HepG2 (cell line): ENCODE measurements around the gene PHACTR1. TPM values are rescaled to one million over a fixed set of nuclear protein-coding genes. Genes with fewer than 3 reads are reported as not detected.

ENCODE experiments used
- ATAC-seq: fragments of 200-7000 bp; cut with Tn5 transposase; 3 replicates; pipeline ENCODE4 v1.9.1; 2020; ENCODE audit warnings: mild to moderate bottlenecking, moderate library complexity
- BruUV-seq: library from RNA; stranded (reverse); fragments of 400-500 nt; replicated peaks from 2 replicates; lab custom pipeline; 2021; lab: Mats Ljungman, UMichigan
- CTCF ChIA-PET: fragments of 300-600 bp; formaldehyde crosslinking; extraction: SDS; loops from one replicate; lab custom pipeline; 2021; ENCODE audit warnings: low total read pairs, inconsistent platforms, low intra/inter-chr PET ratio; lab: Yijun Ruan, JAX
- POLR2A ChIA-PET: fragments of 350-600 bp; sonication (Branson Sonifier 250); formaldehyde crosslinking; loops from one replicate; lab custom pipeline; 2020; ENCODE audit warnings: antibody characterized with exemption, inconsistent platforms; lab: Yijun Ruan, JAX
- DNase-seq: peaks from one replicate; pipeline ENCODE4 v3.0.0-alpha.2; 2015; ENCODE audit warnings: low spot score
- FAIRE-seq: peaks from 3 replicates; lab custom pipeline; 2011; peaks lifted over from hg19 to GRCh38; lab: Jason Lieb, UNC
- H2AFZ ChIP-seq: one replicate; pipeline ENCODE4 v1.6.1; 2011; ENCODE audit warnings: low read length, inconsistent platforms
- H3K27ac ChIP-seq: fragments of 300-600 bp; 3 replicates; pipeline ENCODE4 v1.8.0; 2011; ENCODE audit warnings: mixed run types, mild to moderate bottlenecking, mixed read lengths, low read length, inconsistent platforms; ENCODE audit not compliant: insufficient read depth; ENCODE audit errors: extremely low read length
- H3K27me3 ChIP-seq, 2 experiments: fragments of 200-600 bp in 1 of 2; 2 replicates in 1 of 2; 3 replicates in 1 of 2; pipeline versions ENCODE4 v1.6.0 to v1.8.0; 2011; ENCODE audit warnings: low read length in 2 of 2, mild to moderate bottlenecking in 2 of 2, moderate library complexity in 2 of 2, inconsistent platforms in 1 of 2; ENCODE audit not compliant: insufficient read depth in 2 of 2, control insufficient read depth in 1 of 2
- H3K36me3 ChIP-seq, 2 experiments: fragments of 200-600 bp in 1 of 2; replicated peaks in 1 of 2; 2 replicates in 1 of 2; 3 replicates in 1 of 2; pipeline versions ENCODE4 v1.5.1 to v1.8.0; 2011; ENCODE audit warnings: low read length in 2 of 2, inconsistent platforms in 1 of 2; ENCODE audit not compliant: insufficient read depth in 2 of 2, control insufficient read depth in 1 of 2
- H3K4me1 ChIP-seq: 2 replicates; pipeline ENCODE4 v1.5.1; 2012; ENCODE audit warnings: low read length, inconsistent platforms; ENCODE audit not compliant: insufficient read depth
- H3K4me2 ChIP-seq: 2 replicates; pipeline ENCODE4 v1.6.0; 2011; ENCODE audit warnings: low read depth, low read length, inconsistent platforms
- H3K4me3 ChIP-seq, 3 experiments: fragments of 200-600 bp in 1 of 3; sonication (generic), shearing (Covaris generic) in 1 of 3; replicated peaks in 1 of 3; 2 replicates each; pipeline ENCODE4 v1.5.1; 2011 to 2016; ENCODE audit warnings: low read length in 3 of 3, inconsistent platforms in 2 of 3, low read depth in 2 of 3, mild to moderate bottlenecking in 2 of 3, control low read depth in 1 of 3, mixed read lengths in 1 of 3; ENCODE audit not compliant: insufficient read depth in 1 of 3
- H3K79me2 ChIP-seq: one replicate; pipeline ENCODE4 v1.6.1; 2011; ENCODE audit warnings: low read length, inconsistent platforms; ENCODE audit not compliant: insufficient read depth
- H3K9ac ChIP-seq: 2 replicates; pipeline ENCODE4 v1.6.0; 2011; ENCODE audit warnings: mild to moderate bottlenecking, low read depth, low read length, inconsistent platforms; ENCODE audit not compliant: insufficient read depth
- H3K9me3 ChIP-seq: 2 replicates; pipeline ENCODE4 v1.5.1; 2012; ENCODE audit warnings: mild to moderate bottlenecking, low read length
- H4K20me1 ChIP-seq: 2 replicates; pipeline ENCODE4 v1.6.0; 2011; ENCODE audit warnings: inconsistent platforms, mild to moderate bottlenecking, low read length, moderate library complexity; ENCODE audit not compliant: insufficient read depth
- FOXO4 ChIP-seq: sonication (generic); formaldehyde crosslinking; conservative IDR thresholded peaks from 2 replicates; pipeline ENCODE4 v1.8.1; 2023; ENCODE audit warnings: missing genetic modification reagents
- HNF4A ChIP-seq: sonication (generic); formaldehyde crosslinking; IDR thresholded peaks from 2 replicates; pipeline ENCODE4 v1.4.0; 2020; ENCODE audit warnings: missing genetic modification reagents
- KDM4B ChIP-seq: sonication (generic); formaldehyde crosslinking; IDR thresholded peaks from 2 replicates; pipeline ENCODE4 v1.4.0; 2020; ENCODE audit warnings: missing genetic modification reagents
- SIN3A ChIP-seq: IDR thresholded peaks from 2 replicates; pipeline ENCODE4 v1.6.1; 2011; ENCODE audit warnings: low read depth, mild to moderate bottlenecking, control low read depth, low read length, borderline replicate concordance
- SIN3B ChIP-seq: fragments of 150-350 bp; IDR thresholded peaks from 2 replicates; pipeline ENCODE4 v1.6.1; 2014; ENCODE audit warnings: low read length
- TCF12 ChIP-seq, 2 experiments: fragments of 450-650 bp in 1 of 2; sonication (generic) in 1 of 2; formaldehyde crosslinking in 1 of 2; IDR thresholded peaks; 2 replicates each; pipeline versions ENCODE4 v1.6.1 to v1.8.0; 2017 to 2022; ENCODE audit warnings: antibody characterized with exemption in 1 of 2, mild to moderate bottlenecking in 1 of 2, missing genetic modification reagents in 1 of 2, moderate library complexity in 1 of 2
- WIZ ChIP-seq: sonication (generic); formaldehyde crosslinking; IDR thresholded peaks from 2 replicates; pipeline ENCODE4 v1.5.1; 2020; ENCODE audit warnings: mild to moderate bottlenecking, missing genetic modification reagents
- ZNF451 ChIP-seq: sonication (generic); formaldehyde crosslinking; IDR thresholded peaks from 2 replicates; pipeline ENCODE4 v1.5.0; 2020; ENCODE audit warnings: mild to moderate bottlenecking, missing genetic modification reagents
- ZNF580 ChIP-seq: IDR thresholded peaks from 2 replicates; pipeline ENCODE4 v1.6.1; 2016; ENCODE audit warnings: low read depth, borderline replicate concordance
- ZSCAN12 ChIP-seq: sonication (generic); formaldehyde crosslinking; IDR thresholded peaks from 2 replicates; pipeline ENCODE4 v1.9.0; 2021; ENCODE audit warnings: mild to moderate bottlenecking, missing genetic modification reagents
- WGBS: methylation state at CpG from one replicate; pipeline ENCODE4 v1.1.6; 2017; ENCODE audit warnings: low lambda C conversion rate; 5-methylcytosine and 5-hydroxymethylcytosine counted together
- in situ Hi-C: cut with HindIII; loops from 2 replicates; pipeline ENCODE4 v1.10.0; 2017; ENCODE audit warnings: low pct_unique_long_range_greater_than_20kb; ENCODE audit not compliant: extremely low pct_ligation_motif_present
- intact Hi-C: fragments of 100-400 bp; cut with micrococcal nuclease; formaldehyde crosslinking; loops from one replicate; pipeline ENCODE4 v1.10.0; 2022; ENCODE audit not compliant: unreplicated experiment
- polyA plus RNA-seq, 8 experiments: library from polyadenylated mRNA; depleted of rRNA in 3 of 8; stranded (reverse) in 7 of 8; unstranded in 1 of 8; fragments of >200 nt; fragmentation: Illumina TruSeq in 4 of 8; extraction: Trizol in 4 of 8; gene quantifications; 2 replicates each; pipeline versions ENCODE4 v1.2.1 to v1.2.3, GENCODE V29; 2011 to 2016; ENCODE audit warnings: low read depth in 4 of 8, missing spikeins in 1 of 8, mixed read lengths in 1 of 8; ENCODE audit not compliant: insufficient read depth in 1 of 8
- total RNA-seq, 5 experiments: library from RNA; depleted of rRNA; stranded (reverse); fragments of >200 nt; fragmentation: Illumina TruSeq; extraction: Trizol; gene quantifications; 2 replicates each; pipeline ENCODE4 v1.2.3, GENCODE V29; 2016; ENCODE audit warnings: low read depth in 1 of 5
- TF ChIP-seq, protein P1 (sequence below): sonication (generic); formaldehyde crosslinking; IDR thresholded peaks from 2 replicates; pipeline ENCODE4 v1.4.0; 2020; ENCODE audit warnings: missing genetic modification reagents, mild to moderate bottlenecking, borderline replicate concordance
- TF ChIP-seq, protein P2 (sequence below): sonication (generic); formaldehyde crosslinking; IDR thresholded peaks from 2 replicates; pipeline ENCODE4 v1.9.0; 2022; ENCODE audit warnings: missing genetic modification reagents, mild to moderate bottlenecking, borderline replicate concordance
- TF ChIP-seq, protein P3 (sequence below): sonication (generic); formaldehyde crosslinking; IDR thresholded peaks from 2 replicates; pipeline ENCODE4 v1.4.0; 2020; ENCODE audit warnings: missing genetic modification reagents

The PHACTR1 gene
- total and polyA plus RNA-seq, 2 of the 13 experiments (the other 11 are each of a cell fraction or from before 2014, with no cell fraction given): 0.09 TPM; not detected in 1

DNA sequence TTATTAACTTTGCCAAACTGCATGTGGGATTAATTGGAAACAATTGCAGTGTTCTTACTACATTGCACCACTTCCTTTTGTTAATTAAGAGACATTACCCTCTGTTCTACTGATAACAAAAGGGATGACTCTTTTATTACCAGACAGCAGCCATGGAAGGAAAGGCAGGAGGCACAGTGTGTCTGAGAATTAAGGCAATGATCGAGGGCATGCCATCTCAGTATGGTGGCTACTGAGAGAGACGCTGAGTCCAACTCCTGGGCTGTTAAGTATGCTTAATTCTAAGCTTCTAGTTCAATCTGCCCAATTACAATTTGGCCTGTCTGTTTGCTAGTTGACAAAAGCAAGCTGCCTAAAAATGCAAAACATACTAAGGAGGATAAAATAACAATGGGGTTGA is 227.4 kb downstream of the PHACTR1 start:
- no peaks in the 10 kb centered on the region for H4K20me1 ChIP-seq
- in situ Hi-C loops: no loop called here
- no TSS peak for BruUV-seq
- FAIRE-seq: no peak
- ChIA-PET CTCF (no interaction called here), POLR2A (no interaction called here)
- ATAC-seq: no peak
- H3K9me3 ChIP-seq: no peaks in the 10 kb centered on the region
- H3K4me3 ChIP-seq: no peak overlapping the region
- H3K27ac ChIP-seq: no peak overlapping the region
- peaks cover 0 to 3% of the 10 kb centered on the region in 2 experiments; a peak in 1 of 5 replicates for H3K27me3 ChIP-seq
- H3K36me3 ChIP-seq: no peaks in the 10 kb centered on the region
- 3% methylated on average over 2 of the region's 2 CpGs for WGBS
- intact Hi-C loops: no loop called here
- H3K79me2 ChIP-seq: no peaks in the 10 kb centered on the region
- no peak overlapping the region for H3K4me2 ChIP-seq
- H3K9ac ChIP-seq: no peak overlapping the region
- DNase-seq: no peak
- no peak overlapping the region for H2AFZ ChIP-seq
- H3K4me1 ChIP-seq: no peaks in the 10 kb centered on the region
- TF ChIP-seq HNF4A (CRISPR knock-in tag) (no peak), ZNF451 (no peak), KDM4B (no peak), TCF12 (IDR thresholded peaks at IDR 0.05) (no peak), TCF12 (CRISPR knock-in tag; IDR thresholded peaks at IDR 0.05) (no peak), SIN3A (no peak), SIN3B (no peak), FOXO4 (no peak), ZNF580 (no peak), WIZ (CRISPR knock-in tag) (no peak), ZSCAN12 (CRISPR knock-in tag) (no peak)
- TF ChIP-seq, protein P1, sequence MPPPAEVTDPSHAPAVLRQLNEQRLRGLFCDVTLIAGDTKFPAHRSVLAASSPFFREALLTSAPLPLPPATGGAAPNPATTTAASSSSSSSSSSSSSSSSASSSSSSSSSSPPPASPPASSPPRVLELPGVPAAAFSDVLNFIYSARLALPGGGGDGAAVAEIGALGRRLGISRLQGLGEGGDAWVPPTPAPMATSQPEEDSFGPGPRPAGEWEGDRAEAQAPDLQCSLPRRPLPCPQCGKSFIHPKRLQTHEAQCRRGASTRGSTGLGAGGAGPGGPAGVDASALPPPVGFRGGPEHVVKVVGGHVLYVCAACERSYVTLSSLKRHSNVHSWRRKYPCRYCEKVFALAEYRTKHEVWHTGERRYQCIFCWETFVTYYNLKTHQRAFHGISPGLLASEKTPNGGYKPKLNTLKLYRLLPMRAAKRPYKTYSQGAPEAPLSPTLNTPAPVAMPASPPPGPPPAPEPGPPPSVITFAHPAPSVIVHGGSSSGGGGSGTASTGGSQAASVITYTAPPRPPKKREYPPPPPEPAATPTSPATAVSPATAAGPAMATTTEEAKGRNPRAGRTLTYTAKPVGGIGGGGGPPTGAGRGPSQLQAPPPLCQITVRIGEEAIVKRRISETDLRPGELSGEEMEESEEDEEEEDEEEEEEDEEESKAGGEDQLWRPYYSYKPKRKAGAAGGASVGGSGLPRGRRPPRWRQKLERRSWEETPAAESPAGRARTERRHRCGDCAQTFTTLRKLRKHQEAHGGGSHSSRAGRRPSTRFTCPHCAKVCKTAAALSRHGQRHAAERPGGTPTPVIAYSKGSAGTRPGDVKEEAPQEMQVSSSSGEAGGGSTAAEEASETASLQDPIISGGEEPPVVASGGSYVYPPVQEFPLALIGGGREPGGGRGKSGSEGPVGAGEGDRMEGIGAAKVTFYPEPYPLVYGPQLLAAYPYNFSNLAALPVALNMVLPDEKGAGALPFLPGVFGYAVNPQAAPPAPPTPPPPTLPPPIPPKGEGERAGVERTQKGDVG: no peak
- TF ChIP-seq, protein P2, sequence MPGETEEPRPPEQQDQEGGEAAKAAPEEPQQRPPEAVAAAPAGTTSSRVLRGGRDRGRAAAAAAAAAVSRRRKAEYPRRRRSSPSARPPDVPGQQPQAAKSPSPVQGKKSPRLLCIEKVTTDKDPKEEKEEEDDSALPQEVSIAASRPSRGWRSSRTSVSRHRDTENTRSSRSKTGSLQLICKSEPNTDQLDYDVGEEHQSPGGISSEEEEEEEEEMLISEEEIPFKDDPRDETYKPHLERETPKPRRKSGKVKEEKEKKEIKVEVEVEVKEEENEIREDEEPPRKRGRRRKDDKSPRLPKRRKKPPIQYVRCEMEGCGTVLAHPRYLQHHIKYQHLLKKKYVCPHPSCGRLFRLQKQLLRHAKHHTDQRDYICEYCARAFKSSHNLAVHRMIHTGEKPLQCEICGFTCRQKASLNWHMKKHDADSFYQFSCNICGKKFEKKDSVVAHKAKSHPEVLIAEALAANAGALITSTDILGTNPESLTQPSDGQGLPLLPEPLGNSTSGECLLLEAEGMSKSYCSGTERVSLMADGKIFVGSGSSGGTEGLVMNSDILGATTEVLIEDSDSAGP (CRISPR knock-in tag): no peak
- TF ChIP-seq, protein P3, sequence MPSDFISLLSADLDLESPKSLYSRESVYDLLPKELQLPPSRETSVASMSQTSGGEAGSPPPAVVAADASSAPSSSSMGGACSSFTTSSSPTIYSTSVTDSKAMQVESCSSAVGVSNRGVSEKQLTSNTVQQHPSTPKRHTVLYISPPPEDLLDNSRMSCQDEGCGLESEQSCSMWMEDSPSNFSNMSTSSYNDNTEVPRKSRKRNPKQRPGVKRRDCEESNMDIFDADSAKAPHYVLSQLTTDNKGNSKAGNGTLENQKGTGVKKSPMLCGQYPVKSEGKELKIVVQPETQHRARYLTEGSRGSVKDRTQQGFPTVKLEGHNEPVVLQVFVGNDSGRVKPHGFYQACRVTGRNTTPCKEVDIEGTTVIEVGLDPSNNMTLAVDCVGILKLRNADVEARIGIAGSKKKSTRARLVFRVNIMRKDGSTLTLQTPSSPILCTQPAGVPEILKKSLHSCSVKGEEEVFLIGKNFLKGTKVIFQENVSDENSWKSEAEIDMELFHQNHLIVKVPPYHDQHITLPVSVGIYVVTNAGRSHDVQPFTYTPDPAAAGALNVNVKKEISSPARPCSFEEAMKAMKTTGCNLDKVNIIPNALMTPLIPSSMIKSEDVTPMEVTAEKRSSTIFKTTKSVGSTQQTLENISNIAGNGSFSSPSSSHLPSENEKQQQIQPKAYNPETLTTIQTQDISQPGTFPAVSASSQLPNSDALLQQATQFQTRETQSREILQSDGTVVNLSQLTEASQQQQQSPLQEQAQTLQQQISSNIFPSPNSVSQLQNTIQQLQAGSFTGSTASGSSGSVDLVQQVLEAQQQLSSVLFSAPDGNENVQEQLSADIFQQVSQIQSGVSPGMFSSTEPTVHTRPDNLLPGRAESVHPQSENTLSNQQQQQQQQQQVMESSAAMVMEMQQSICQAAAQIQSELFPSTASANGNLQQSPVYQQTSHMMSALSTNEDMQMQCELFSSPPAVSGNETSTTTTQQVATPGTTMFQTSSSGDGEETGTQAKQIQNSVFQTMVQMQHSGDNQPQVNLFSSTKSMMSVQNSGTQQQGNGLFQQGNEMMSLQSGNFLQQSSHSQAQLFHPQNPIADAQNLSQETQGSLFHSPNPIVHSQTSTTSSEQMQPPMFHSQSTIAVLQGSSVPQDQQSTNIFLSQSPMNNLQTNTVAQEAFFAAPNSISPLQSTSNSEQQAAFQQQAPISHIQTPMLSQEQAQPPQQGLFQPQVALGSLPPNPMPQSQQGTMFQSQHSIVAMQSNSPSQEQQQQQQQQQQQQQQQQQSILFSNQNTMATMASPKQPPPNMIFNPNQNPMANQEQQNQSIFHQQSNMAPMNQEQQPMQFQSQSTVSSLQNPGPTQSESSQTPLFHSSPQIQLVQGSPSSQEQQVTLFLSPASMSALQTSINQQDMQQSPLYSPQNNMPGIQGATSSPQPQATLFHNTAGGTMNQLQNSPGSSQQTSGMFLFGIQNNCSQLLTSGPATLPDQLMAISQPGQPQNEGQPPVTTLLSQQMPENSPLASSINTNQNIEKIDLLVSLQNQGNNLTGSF (CRISPR knock-in tag): no peak
